Smooth muscle cell (in vitro differentiated cells): ENCODE data around the gene ROCK2. TPM values are rescaled to one million over a fixed set of nuclear protein-coding genes. Genes with fewer than 3 reads are reported as not detected.

ENCODE experiments used
- DNase-seq: peaks from one replicate; lab custom pipeline; 2025; ENCODE audit not compliant: unreplicated experiment; lab: John Stamatoyannopoulos, UW
- H2AFZ ChIP-seq: fragments of 200-600 bp; sonication (generic); 2 replicates; pipeline ENCODE4 v1.6.0; 2016; ENCODE audit warnings: antibody characterized with exemption, low read depth, mild to moderate bottlenecking
- H3F3A ChIP-seq: fragments of 200-600 bp; sonication (generic); 2 replicates; pipeline ENCODE4 v1.6.0; 2017; ENCODE audit warnings: antibody characterized with exemption, low read depth
- H3K27ac ChIP-seq: fragments of 200-600 bp; sonication (generic); 2 replicates; pipeline ENCODE4 v1.5.1; 2016; ENCODE audit warnings: low read depth, mild to moderate bottlenecking
- H3K27me3 ChIP-seq: fragments of 200-600 bp; sonication (generic); 2 replicates; pipeline ENCODE4 v1.6.1; 2016; ENCODE audit warnings: low read depth, mild to moderate bottlenecking
- H3K36me3 ChIP-seq: fragments of 200-600 bp; sonication (generic); 2 replicates; pipeline ENCODE4 v1.5.1; 2016; ENCODE audit warnings: low read depth
- H3K4me1 ChIP-seq: fragments of 200-600 bp; sonication (generic); 2 replicates; pipeline ENCODE4 v1.5.1; 2016; ENCODE audit warnings: low read depth
- H3K4me2 ChIP-seq: fragments of 200-600 bp; sonication (generic); 2 replicates; pipeline ENCODE4 v1.6.0; 2016; ENCODE audit warnings: mild to moderate bottlenecking
- H3K4me3 ChIP-seq: fragments of 200-600 bp; sonication (generic); 2 replicates; pipeline ENCODE4 v1.5.1; 2016; ENCODE audit warnings: mild to moderate bottlenecking
- H3K79me2 ChIP-seq: fragments of 200-600 bp; sonication (generic); 2 replicates; pipeline ENCODE4 v1.6.0; 2016; ENCODE audit warnings: low read depth, mild to moderate bottlenecking
- H3K9ac ChIP-seq: fragments of 200-600 bp; sonication (generic); 2 replicates; pipeline ENCODE4 v1.6.0; 2016; ENCODE audit warnings: low read depth
- H3K9me3 ChIP-seq: fragments of 200-600 bp; sonication (generic); replicated peaks from 2 replicates; pipeline ENCODE4 v1.5.1; 2016; ENCODE audit warnings: low read depth
- H4K20me1 ChIP-seq: fragments of 200-600 bp; sonication (generic); 2 replicates; pipeline ENCODE4 v1.6.0; 2016; ENCODE audit warnings: low read depth
- WGBS: methylation state at CpG from one replicate; pipeline ENCODE4 v1.1.7; 2016; ENCODE audit warnings: low lambda C conversion rate; 5-methylcytosine and 5-hydroxymethylcytosine counted together
- polyA plus RNA-seq: library from polyadenylated mRNA; unstranded; fragments of >200 nt; fragmentation: Nextera tagmentation; extraction: Ambion mirVana; gene quantifications from 2 replicates; pipeline ENCODE4 v1.2.1, GENCODE V29; 2016
- total RNA-seq: library from RNA; depleted of rRNA; stranded (reverse); fragments of >200 nt; gene quantifications from 2 replicates; pipeline ENCODE4 v1.2.3, GENCODE V29; 2014
- TF ChIP-seq, protein P1 (sequence below): fragments of 200-600 bp; sonication (generic); IDR thresholded peaks from 2 replicates; pipeline ENCODE4 v1.5.1; 2017; ENCODE audit warnings: borderline replicate concordance, mild to moderate bottlenecking, antibody characterized with exemption; ENCODE audit not compliant: insufficient read depth, poor library complexity, severe bottlenecking

ROCK2 gene
- total and polyA plus RNA-seq, 2 experiments from 2014 or later: 27.2 to 45.5 TPM

- H3K79me2 ChIP-seq: peaks cover 86% of the 10 kb centered on the region
- WGBS: 66% methylated on average over 6 of the region's 6 CpGs
These were observed 104.6 kb downstream of the ROCK2 start for GRCh38 chr2:11239666-11240462.

DNA sequence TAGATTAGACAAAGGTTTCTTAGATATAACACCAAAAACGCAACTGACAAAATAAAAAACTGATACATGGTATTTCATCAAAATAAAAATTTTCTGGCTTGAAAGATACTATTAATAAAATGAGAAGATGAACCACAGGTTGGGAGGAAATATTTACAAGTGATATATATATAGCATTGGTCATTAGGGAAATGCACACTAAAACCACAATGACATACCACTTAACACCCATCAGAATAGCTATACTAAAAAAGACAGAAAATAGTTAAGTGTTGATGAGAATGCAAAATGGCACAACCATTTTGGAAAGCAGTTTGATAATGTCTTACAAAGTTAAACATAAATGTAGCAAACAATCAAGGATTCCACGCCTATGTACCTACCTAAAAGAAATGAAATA is 105.3 kb downstream of the ROCK2 start:
- Histone ChIP-seq H3K4me3 (no peak overlapping the region), H3K9me3 (no peaks in the 10 kb centered on the region), H4K20me1 (peaks cover 67% of the 10 kb centered on the region), H3K79me2 (peaks cover 86% of the 10 kb centered on the region), H3K36me3 (no peaks in the 10 kb centered on the region), H3K27me3 (no peaks in the 10 kb centered on the region), H2AFZ (no peak overlapping the region), H3K4me2 (no peak overlapping the region), H3F3A (no peaks in the 10 kb centered on the region), H3K27ac (no peak overlapping the region), H3K4me1 (no peaks in the 10 kb centered on the region), H3K9ac (no peak overlapping the region)
- WGBS: 99% methylated on average over 2 of the region's 2 CpGs
- DNase-seq: no peak
- TF ChIP-seq, protein P1, sequence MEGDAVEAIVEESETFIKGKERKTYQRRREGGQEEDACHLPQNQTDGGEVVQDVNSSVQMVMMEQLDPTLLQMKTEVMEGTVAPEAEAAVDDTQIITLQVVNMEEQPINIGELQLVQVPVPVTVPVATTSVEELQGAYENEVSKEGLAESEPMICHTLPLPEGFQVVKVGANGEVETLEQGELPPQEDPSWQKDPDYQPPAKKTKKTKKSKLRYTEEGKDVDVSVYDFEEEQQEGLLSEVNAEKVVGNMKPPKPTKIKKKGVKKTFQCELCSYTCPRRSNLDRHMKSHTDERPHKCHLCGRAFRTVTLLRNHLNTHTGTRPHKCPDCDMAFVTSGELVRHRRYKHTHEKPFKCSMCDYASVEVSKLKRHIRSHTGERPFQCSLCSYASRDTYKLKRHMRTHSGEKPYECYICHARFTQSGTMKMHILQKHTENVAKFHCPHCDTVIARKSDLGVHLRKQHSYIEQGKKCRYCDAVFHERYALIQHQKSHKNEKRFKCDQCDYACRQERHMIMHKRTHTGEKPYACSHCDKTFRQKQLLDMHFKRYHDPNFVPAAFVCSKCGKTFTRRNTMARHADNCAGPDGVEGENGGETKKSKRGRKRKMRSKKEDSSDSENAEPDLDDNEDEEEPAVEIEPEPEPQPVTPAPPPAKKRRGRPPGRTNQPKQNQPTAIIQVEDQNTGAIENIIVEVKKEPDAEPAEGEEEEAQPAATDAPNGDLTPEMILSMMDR: no peak

More at GRCh38 chr2:11239666-11240462, 104.6 kb downstream of the ROCK2 start:
- Histone ChIP-seq H3K27me3 (no peaks in the 10 kb centered on the region), H4K20me1 (peaks cover 68% of the 10 kb centered on the region), H3K4me1 (no peaks in the 10 kb centered on the region), H3K4me2 (no peak overlapping the region), H3K36me3 (no peaks in the 10 kb centered on the region), H2AFZ (no peak overlapping the region), H3K4me3 (no peak overlapping the region), H3K9ac (no peak overlapping the region), H3F3A (no peaks in the 10 kb centered on the region), H3K27ac (no peak overlapping the region), H3K9me3 (no peaks in the 10 kb centered on the region)
- TF ChIP-seq, protein P1: no peak
- no peak for DNase-seq

DNA sequence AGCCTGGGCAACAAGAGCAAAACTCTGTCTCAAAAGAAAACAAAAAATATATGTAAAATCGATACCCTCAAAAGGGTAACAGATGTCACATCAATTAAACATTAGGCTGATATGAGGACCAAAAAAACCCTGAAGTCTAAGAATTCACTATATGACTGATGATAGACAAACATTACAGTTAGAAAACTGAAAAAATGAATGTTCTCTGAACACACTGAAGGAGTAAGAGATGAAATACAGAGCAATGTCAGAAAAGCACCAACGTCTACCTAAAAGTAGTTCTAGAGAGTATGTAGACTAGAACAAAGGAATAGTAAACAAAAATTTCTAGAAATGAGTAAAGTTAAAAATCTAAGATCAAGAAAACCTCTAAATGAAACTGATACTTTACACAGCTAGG is 107.3 kb downstream of the ROCK2 start:
- H3K9me3 ChIP-seq: no peaks in the 10 kb centered on the region
- no peak overlapping the region for H3K27ac ChIP-seq
- peaks cover 88% of the 10 kb centered on the region for H3K79me2 ChIP-seq
- 93% methylated on average over 2 of the region's 2 CpGs for WGBS
- H3K4me2 ChIP-seq: no peak overlapping the region
- no peaks in the 10 kb centered on the region for H3K27me3 ChIP-seq
- no peak overlapping the region for H3K9ac ChIP-seq
- DNase-seq: no peak
- H4K20me1 ChIP-seq: peaks cover 68% of the 10 kb centered on the region
- TF ChIP-seq, protein P1: no peak
- no peaks in the 10 kb centered on the region for H3K4me1 ChIP-seq
- no peaks in the 10 kb centered on the region for H3F3A ChIP-seq
- H3K4me3 ChIP-seq: no peak overlapping the region
- no peak overlapping the region for H2AFZ ChIP-seq
- no peaks in the 10 kb centered on the region for H3K36me3 ChIP-seq

GRCh38 chr2:11236335-11236734 is 108.1 kb downstream of the ROCK2 start:
- 57% methylated on average over 3 of the region's 3 CpGs for WGBS
- H4K20me1 ChIP-seq: peaks cover 64% of the 10 kb centered on the region
- peaks cover 96% of the 10 kb centered on the region for H3K79me2 ChIP-seq
- no peak overlapping the region for H3K4me2 ChIP-seq
- TF ChIP-seq, protein P1: no peak
- no peaks in the 10 kb centered on the region for H3K36me3 ChIP-seq
- no peaks in the 10 kb centered on the region for H3F3A ChIP-seq
- no peaks in the 10 kb centered on the region for H3K9me3 ChIP-seq
- no peaks in the 10 kb centered on the region for H3K4me1 ChIP-seq
- H3K27ac ChIP-seq: no peak overlapping the region
- H3K9ac ChIP-seq: no peak overlapping the region
- no peaks in the 10 kb centered on the region for H3K27me3 ChIP-seq
- no peak overlapping the region for H2AFZ ChIP-seq
- no peak for DNase-seq
- H3K4me3 ChIP-seq: no peak overlapping the region
